HL-60 (cell line): ENCODE measurements around the gene DYNLT2.
A peak's percentile ranks its signal among the peaks of the same experiment; 100 is the strongest.
"Not testable (repeated sequence)": the region's sequence is repeated elsewhere in the genome, so short reads cannot be mapped to it uniquely, and the experiment has no call there.

Source experiments
- DNase-seq, 2 experiments: peaks; one replicate each; pipeline ENCODE4 v3.0.0-alpha.2; 2010 to 2020; ENCODE audit warnings: low read depth in 1 of 2, low spot score in 1 of 2
- H3K27ac ChIP-seq: fragments of 250-450 bp; sonication (Bioruptor Pico); replicated peaks from 2 replicates; pipeline ENCODE4 v1.5.1; 2020; ENCODE audit warnings: mild to moderate bottlenecking, moderate library complexity
- H3K27me3 ChIP-seq: fragments of 250-450 bp; sonication (Bioruptor Pico); 2 replicates; pipeline ENCODE4 v1.5.1; 2021; ENCODE audit warnings: mild to moderate bottlenecking, moderate library complexity; ENCODE audit not compliant: insufficient read depth, poor library complexity, severe bottlenecking
- H3K4me3 ChIP-seq: replicated peaks from 2 replicates; pipeline ENCODE4 v1.5.1; 2011; ENCODE audit warnings: mild to moderate bottlenecking, control low read depth, low read length; ENCODE audit not compliant: insufficient read depth
- GABPA ChIP-seq: IDR thresholded peaks from 2 replicates; pipeline ENCODE4 v1.6.1; 2012; ENCODE audit warnings: low read depth
- POLR2AphosphoS5 ChIP-seq: IDR thresholded peaks from 2 replicates; pipeline ENCODE4 v1.6.1; 2012; ENCODE audit warnings: low read depth
- SPI1 ChIP-seq: IDR thresholded peaks from 2 replicates; pipeline ENCODE4 v1.6.1; 2012; ENCODE audit warnings: low read depth, mild to moderate bottlenecking, borderline replicate concordance
- TF ChIP-seq, protein P1 (sequence below): IDR thresholded peaks from 2 replicates; pipeline ENCODE4 v1.6.1; 2012; ENCODE audit warnings: low read depth; ENCODE audit not compliant: insufficient replicate concordance
- TF ChIP-seq, protein P2 (sequence below): IDR thresholded peaks from one replicate; pipeline ENCODE4 v1.5.1; 2011; ENCODE audit warnings: low read length, control low read depth, inconsistent platforms; ENCODE audit not compliant: insufficient read depth

Gene DYNLT2

DNA sequence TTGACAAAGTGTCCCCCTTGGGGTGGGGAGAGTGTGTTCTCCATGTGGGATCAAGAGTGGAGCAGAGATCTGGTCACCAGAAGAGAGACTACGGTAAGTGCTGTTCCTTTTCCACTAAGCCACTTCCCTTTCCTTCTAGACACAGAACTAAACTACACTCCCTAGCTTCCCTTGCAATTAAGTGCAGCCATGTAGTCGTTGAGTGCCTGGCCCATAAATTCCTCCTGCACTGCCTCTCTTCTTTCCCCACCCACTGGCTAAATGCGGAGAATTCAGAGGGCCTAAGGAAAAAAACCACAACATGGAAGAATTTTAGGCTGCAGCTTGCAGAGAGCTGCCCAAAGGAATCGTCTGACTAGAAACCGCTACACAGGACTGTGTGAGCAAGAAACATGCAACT, 51.1 kb downstream of the DYNLT2 start:
- peak overlapping the region; percentile 88 for H3K27ac ChIP-seq
- peak overlapping the region; percentile 94 for H3K4me3 ChIP-seq

DNA sequence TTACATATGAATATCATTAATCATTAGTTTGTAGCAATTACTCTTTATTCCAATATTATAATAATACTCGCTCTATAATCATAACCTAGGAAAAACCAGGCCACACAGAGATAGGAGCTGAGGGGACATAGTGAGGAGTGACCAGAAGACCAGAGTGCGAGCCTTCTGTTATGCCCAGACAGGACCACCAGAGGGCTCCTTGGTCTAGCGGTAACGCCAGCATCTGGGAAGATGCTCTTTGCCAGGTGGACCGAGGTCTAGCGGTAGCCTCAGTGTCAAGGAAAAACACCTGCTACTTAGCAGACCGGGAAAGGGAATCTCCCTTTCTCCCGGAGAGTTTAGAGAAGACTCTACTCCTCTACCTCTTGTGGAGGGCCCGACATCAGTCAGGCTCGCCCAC, 54.3 kb downstream of the DYNLT2 start:
- not testable (repeated sequence) for H3K27me3 ChIP-seq, DNase-seq, H3K4me3 ChIP-seq, H3K27ac ChIP-seq

More for the DNA sequence above, 51.1 kb downstream of the DYNLT2 start:
- peak; percentile 54 to 90 for DNase-seq
- no peaks in the 10 kb centered on the region for H3K27me3 ChIP-seq
- TF ChIP-seq POLR2AphosphoS5 (no peak), SPI1 (peak; percentile 93), GABPA (no peak)
- TF ChIP-seq, protein P1, sequence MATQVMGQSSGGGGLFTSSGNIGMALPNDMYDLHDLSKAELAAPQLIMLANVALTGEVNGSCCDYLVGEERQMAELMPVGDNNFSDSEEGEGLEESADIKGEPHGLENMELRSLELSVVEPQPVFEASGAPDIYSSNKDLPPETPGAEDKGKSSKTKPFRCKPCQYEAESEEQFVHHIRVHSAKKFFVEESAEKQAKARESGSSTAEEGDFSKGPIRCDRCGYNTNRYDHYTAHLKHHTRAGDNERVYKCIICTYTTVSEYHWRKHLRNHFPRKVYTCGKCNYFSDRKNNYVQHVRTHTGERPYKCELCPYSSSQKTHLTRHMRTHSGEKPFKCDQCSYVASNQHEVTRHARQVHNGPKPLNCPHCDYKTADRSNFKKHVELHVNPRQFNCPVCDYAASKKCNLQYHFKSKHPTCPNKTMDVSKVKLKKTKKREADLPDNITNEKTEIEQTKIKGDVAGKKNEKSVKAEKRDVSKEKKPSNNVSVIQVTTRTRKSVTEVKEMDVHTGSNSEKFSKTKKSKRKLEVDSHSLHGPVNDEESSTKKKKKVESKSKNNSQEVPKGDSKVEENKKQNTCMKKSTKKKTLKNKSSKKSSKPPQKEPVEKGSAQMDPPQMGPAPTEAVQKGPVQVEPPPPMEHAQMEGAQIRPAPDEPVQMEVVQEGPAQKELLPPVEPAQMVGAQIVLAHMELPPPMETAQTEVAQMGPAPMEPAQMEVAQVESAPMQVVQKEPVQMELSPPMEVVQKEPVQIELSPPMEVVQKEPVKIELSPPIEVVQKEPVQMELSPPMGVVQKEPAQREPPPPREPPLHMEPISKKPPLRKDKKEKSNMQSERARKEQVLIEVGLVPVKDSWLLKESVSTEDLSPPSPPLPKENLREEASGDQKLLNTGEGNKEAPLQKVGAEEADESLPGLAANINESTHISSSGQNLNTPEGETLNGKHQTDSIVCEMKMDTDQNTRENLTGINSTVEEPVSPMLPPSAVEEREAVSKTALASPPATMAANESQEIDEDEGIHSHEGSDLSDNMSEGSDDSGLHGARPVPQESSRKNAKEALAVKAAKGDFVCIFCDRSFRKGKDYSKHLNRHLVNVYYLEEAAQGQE: no peak
- TF ChIP-seq, protein P2, sequence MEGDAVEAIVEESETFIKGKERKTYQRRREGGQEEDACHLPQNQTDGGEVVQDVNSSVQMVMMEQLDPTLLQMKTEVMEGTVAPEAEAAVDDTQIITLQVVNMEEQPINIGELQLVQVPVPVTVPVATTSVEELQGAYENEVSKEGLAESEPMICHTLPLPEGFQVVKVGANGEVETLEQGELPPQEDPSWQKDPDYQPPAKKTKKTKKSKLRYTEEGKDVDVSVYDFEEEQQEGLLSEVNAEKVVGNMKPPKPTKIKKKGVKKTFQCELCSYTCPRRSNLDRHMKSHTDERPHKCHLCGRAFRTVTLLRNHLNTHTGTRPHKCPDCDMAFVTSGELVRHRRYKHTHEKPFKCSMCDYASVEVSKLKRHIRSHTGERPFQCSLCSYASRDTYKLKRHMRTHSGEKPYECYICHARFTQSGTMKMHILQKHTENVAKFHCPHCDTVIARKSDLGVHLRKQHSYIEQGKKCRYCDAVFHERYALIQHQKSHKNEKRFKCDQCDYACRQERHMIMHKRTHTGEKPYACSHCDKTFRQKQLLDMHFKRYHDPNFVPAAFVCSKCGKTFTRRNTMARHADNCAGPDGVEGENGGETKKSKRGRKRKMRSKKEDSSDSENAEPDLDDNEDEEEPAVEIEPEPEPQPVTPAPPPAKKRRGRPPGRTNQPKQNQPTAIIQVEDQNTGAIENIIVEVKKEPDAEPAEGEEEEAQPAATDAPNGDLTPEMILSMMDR: no peak

DNA sequence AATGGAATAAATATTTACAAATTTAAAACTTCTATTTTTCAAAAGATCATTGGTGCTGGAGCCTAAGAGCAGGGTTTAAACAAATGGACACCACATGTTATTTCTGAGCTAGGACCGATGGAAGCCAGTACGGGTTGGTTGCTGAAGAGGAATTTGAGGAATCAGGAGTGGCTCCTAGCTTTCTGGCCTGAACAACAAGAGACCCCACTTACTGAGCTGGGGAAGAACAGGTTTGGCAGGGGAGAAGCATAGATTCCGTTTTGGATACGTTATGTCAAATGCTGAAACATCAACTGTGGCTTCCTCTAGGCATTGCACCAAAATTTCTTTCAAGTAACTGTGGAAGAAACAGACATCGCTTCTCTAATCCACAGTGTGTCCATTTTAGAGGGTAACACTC, 56.2 kb downstream of the DYNLT2 start:
- Histone ChIP-seq H3K27ac (no peak overlapping the region), H3K27me3 (no peaks in the 10 kb centered on the region), H3K4me3 (no peak overlapping the region)
- TF ChIP-seq GABPA (no peak), POLR2AphosphoS5 (no peak), SPI1 (no peak)
- TF ChIP-seq, protein P1: no peak
- TF ChIP-seq, protein P2: no peak
- no peak for DNase-seq

DNA sequence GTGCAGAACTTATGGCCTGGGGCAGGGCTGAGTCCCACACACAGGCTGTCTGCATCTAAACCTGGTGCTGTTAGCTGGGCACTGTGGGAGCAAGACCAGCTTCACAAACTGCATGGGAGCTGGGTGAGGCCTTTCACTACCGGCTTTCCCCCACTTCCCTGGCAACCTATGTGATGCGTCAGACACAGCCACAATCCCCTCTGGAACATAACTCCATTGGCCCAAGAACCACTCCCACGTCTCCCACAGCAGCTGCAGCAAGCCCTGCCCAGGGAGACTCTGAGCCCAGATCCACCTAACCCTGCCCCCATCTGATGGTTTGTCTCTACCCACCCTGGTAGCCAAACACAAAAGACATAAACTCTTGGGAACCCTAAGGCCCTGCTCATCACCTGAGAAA, 58.9 kb downstream of the DYNLT2 start:
- DNase-seq: no peak
- TF ChIP-seq, protein P2: no peak
- TF ChIP-seq POLR2AphosphoS5 (no peak), SPI1 (no peak), GABPA (no peak)
- TF ChIP-seq, protein P1: no peak
- Histone ChIP-seq H3K27me3 (no peaks in the 10 kb centered on the region), H3K27ac (no peak overlapping the region), H3K4me3 (no peak overlapping the region)
